Measurements from ENCODE around the gene TOLLIP. TPM values are rescaled to one million over a fixed set of nuclear protein-coding genes. Genes with fewer than 3 reads are reported as not detected.

TOLLIP gene
- total and polyA plus RNA-seq, 9 of the 15 experiments (the other 6 are each of a cell fraction or from before 2014, with no cell fraction given), result 0.23 to 22.8 (median 7.1) TPM

GRCh38 chr11:1281974-1282365 is 27.5 kb downstream of the TOLLIP start:
- no peaks in the 10 kb centered on the region for H3K9me3 ChIP-seq (replicated peaks; ENCODE audit: control insufficient read depth, insufficient read depth, low read depth, low read length)
- DNase-seq (ENCODE audit: extremely low read depth in 1 of 4, low spot score in 3 of 4) (no peak), FAIRE-seq (no peak), ATAC-seq (no peak)
- no peak overlapping the region for H3K27ac ChIP-seq (ENCODE audit: extremely low read depth, low read depth, low read length)
- intact Hi-C loops (cut with micrococcal nuclease), result no loop called here
- ChIA-PET CTCF (ENCODE audit: low intra/inter-chr PET ratio) (no interaction called here), POLR2A (no interaction called here)
- H3K9me1 ChIP-seq (ENCODE audit: control insufficient read depth, insufficient read depth, low read length), result peaks cover 5% of the 10 kb centered on the region
- no peaks in the 10 kb centered on the region for H4K20me1 ChIP-seq (replicated peaks; ENCODE audit: control insufficient read depth, insufficient read depth, low read length)
- WGBS (ENCODE audit: insufficient coverage, low coverage, missing lambda C conversion rate), result 73% methylated on average over 3 of the region's 3 CpGs
- no peak overlapping the region for H3K4me3 ChIP-seq
- no peaks in the 10 kb centered on the region for H3K79me2 ChIP-seq (ENCODE audit: control insufficient read depth, insufficient read depth, low read length)
- H3K36me3 ChIP-seq (ENCODE audit: control insufficient read depth, insufficient read depth, low read length), result peaks cover 45% of the 10 kb centered on the region; the same call in 1 of the 3 replicates
- no peaks in the 10 kb centered on the region for H3K27me3 ChIP-seq (ENCODE audit: control insufficient read depth in 2 of 2, insufficient read depth in 2 of 2, low read length in 2 of 2)
- H3K9ac ChIP-seq (ENCODE audit: insufficient read depth in 1 of 2, low read depth in 2 of 2, low read length in 2 of 2), result no peak overlapping the region
- BruUV-seq (replicated peaks), result no TSS peak
- in situ Hi-C loops (cut with MboI), result no loop called here
- peaks cover 0 to 10% of the 10 kb centered on the region in 2 experiments; a peak in 1 of 5 replicates for H3K4me1 ChIP-seq (replicated peaks in 1 of 2; ENCODE audit: control insufficient read depth in 2 of 2, insufficient read depth in 2 of 2, low read length in 2 of 2)
- TF ChIP-seq MYC (IDR thresholded peaks at IDR 0.05; ENCODE audit: low read depth, low read length) (no peak), MYC (CRISPR knock-in tag; IDR thresholded peaks at IDR 0.05; ENCODE audit: borderline replicate concordance, low read depth) (no peak), ZFX (CRISPR knock-in tag; IDR thresholded peaks at IDR 0.05) (no peak), ZNF217 (CRISPR knock-in tag; IDR thresholded peaks at IDR 0.05) (no peak), ZNF41 (CRISPR knock-in tag; conservative IDR thresholded peaks at IDR 0.05) (no peak), POLR3G (IDR thresholded peaks at IDR 0.05; ENCODE audit: extremely low read depth, insufficient read length, insufficient replicate concordance) (no peak), DEAF1 (CRISPR knock-in tag; IDR thresholded peaks at IDR 0.05) (no peak), NCOA6 (IDR thresholded peaks at IDR 0.05) (no peak), FOSL1 (tag; conservative IDR thresholded peaks at IDR 0.05) (no peak), JUN (IDR thresholded peaks at IDR 0.05; ENCODE audit: borderline replicate concordance, low read depth, low read length) (no peak), JUN (CRISPR knock-in tag; IDR thresholded peaks at IDR 0.05; ENCODE audit: borderline replicate concordance) (no peak), ZHX1 (conservative IDR thresholded peaks at IDR 0.05; ENCODE audit: low read length) (no peak), NFE2 (IDR thresholded peaks at IDR 0.05; ENCODE audit: low read depth) (no peak), KLF10 (CRISPR knock-in tag; IDR thresholded peaks at IDR 0.05) (no peak), E2F3 (CRISPR knock-in tag; IDR thresholded peaks at IDR 0.05) (no peak)
- no peak overlapping the region for H2AFZ ChIP-seq (ENCODE audit: low read depth, low read length)
- no peak overlapping the region for H3K4me2 ChIP-seq (ENCODE audit: insufficient read depth, low read length)

Data from K562 (cell line).